Measurements from ENCODE around the gene USP49.

- TF ChIP-seq CTCF (IDR thresholded peaks at IDR 0.05) (no peak), POLR2A (IDR thresholded peaks at IDR 0.05) (no peak)
Observed at GRCh38 chr6:41878246-41878645, 16.9 kb downstream of the USP49 start.

Measured in right lobe of liver (tissue), 4 donors.